K562 (cell line): ENCODE measurements around the gene MAP4K1. TPM values are rescaled to one million over a fixed set of nuclear protein-coding genes. Genes with fewer than 3 reads are reported as not detected.

ENCODE experiments used
- C11orf30 ChIP-seq: fragments of 450-650 bp; IDR thresholded peaks from 2 replicates; pipeline ENCODE4 v1.6.1; 2016; ENCODE audit warnings: low read depth, mild to moderate bottlenecking
- CHCHD3 ChIP-seq: fragments of 250-450 bp; sonication (Bioruptor Pico); IDR thresholded peaks from 2 replicates; pipeline ENCODE4 v2.1.2; 2022; ENCODE audit warnings: mild to moderate bottlenecking
- E2F6 ChIP-seq, 2 experiments: IDR thresholded peaks; 2 replicates each; pipeline ENCODE4 v1.6.1; 2011; ENCODE audit warnings: borderline replicate concordance in 1 of 2, control low read depth in 1 of 2, low read depth in 1 of 2, low read length in 1 of 2, mild to moderate bottlenecking in 1 of 2, mixed read lengths in 1 of 2, moderate library complexity in 1 of 2; ENCODE audit not compliant: insufficient read depth in 1 of 2, insufficient read length in 1 of 2, poor library complexity in 1 of 2, severe bottlenecking in 1 of 2; ENCODE audit errors: extremely low read depth in 1 of 2
- GABPA ChIP-seq: fragments of 200-800 bp; sonication (Bioruptor generic); conservative IDR thresholded peaks from 2 replicates; pipeline ENCODE4 v1.6.1; 2016; ENCODE audit warnings: low read depth, missing genetic modification characterization, missing compliant biosample characterization
- GTF2A2 ChIP-seq: IDR thresholded peaks from 2 replicates; pipeline ENCODE4 v1.6.1; 2016; ENCODE audit warnings: mild to moderate bottlenecking, missing genetic modification characterization, missing compliant biosample characterization
- HEY1 ChIP-seq: fragments of 250-450 bp; sonication (Bioruptor Pico); IDR thresholded peaks from 2 replicates; pipeline ENCODE4 v1.5.0; 2020; ENCODE audit warnings: mild to moderate bottlenecking, moderate library complexity, borderline replicate concordance
- HLTF ChIP-seq: fragments of 450-650 bp; IDR thresholded peaks from 2 replicates; pipeline ENCODE4 v1.6.1; 2016
- KHSRP ChIP-seq: fragments of 450-650 bp; IDR thresholded peaks from 2 replicates; pipeline ENCODE4 v1.6.1; 2017
- MAX ChIP-seq: sonication (generic); formaldehyde crosslinking; IDR thresholded peaks from 2 replicates; pipeline ENCODE4 v1.9.0; 2022; ENCODE audit warnings: mild to moderate bottlenecking, missing genetic modification reagents
- MLLT1 ChIP-seq, 2 experiments: fragments of 450-650 bp; IDR thresholded peaks; 2 replicates each; pipeline ENCODE4 v1.6.1; 2016
- NCOA1 ChIP-seq: fragments of 450-650 bp; IDR thresholded peaks from 2 replicates; pipeline ENCODE4 v1.6.1; 2016; ENCODE audit warnings: low read depth
- NR2C1 ChIP-seq, 2 experiments: fragments of 450-650 bp; IDR thresholded peaks; 2 replicates each; pipeline ENCODE4 v1.6.1; 2017; ENCODE audit warnings: mild to moderate bottlenecking in 2 of 2, antibody characterized with exemption in 1 of 2, inconsistent platforms in 1 of 2, missing compliant biosample characterization in 1 of 2, missing genetic modification characterization in 1 of 2
- NR2C2 ChIP-seq, 2 experiments: fragments of 200-800 bp in 1 of 2; sonication (Bioruptor generic) in 1 of 2; sonication (generic) in 1 of 2; formaldehyde crosslinking in 1 of 2; IDR thresholded peaks; 2 replicates each; pipeline versions ENCODE4 v1.6.1 to v1.8.0; 2016 to 2022; ENCODE audit warnings: mild to moderate bottlenecking in 1 of 2, missing compliant biosample characterization in 1 of 2, missing genetic modification characterization in 1 of 2, missing genetic modification reagents in 1 of 2
- NUFIP1 ChIP-seq: fragments of 450-650 bp; IDR thresholded peaks from 2 replicates; pipeline ENCODE4 v1.6.1; 2018; ENCODE audit not compliant: partially characterized antibody
- POU5F1 ChIP-seq: fragments of 150-350 bp; IDR thresholded peaks from 2 replicates; pipeline ENCODE4 v1.6.1; 2014; ENCODE audit warnings: borderline replicate concordance, low read length, low read depth, mild to moderate bottlenecking; ENCODE audit not compliant: partially characterized antibody
- RAD51 ChIP-seq: fragments of 450-650 bp; IDR thresholded peaks from 2 replicates; pipeline ENCODE4 v1.7.1; 2016; ENCODE audit warnings: low read depth, mild to moderate bottlenecking, borderline replicate concordance
- SIN3A ChIP-seq, 2 experiments: fragments of 150-350 bp in 1 of 2; IDR thresholded peaks; 2 replicates each; pipeline ENCODE4 v1.6.1; 2011 to 2016; ENCODE audit warnings: borderline replicate concordance in 2 of 2, low read depth in 2 of 2, low read length in 2 of 2, mild to moderate bottlenecking in 2 of 2, moderate library complexity in 2 of 2; ENCODE audit not compliant: control insufficient read depth in 1 of 2
- TGIF2 ChIP-seq: sonication (generic); formaldehyde crosslinking; IDR thresholded peaks from 2 replicates; pipeline ENCODE4 v1.8.1; 2022; ENCODE audit warnings: mild to moderate bottlenecking, missing genetic modification reagents, moderate library complexity
- ZBTB8A ChIP-seq: fragments of 450-650 bp; IDR thresholded peaks from 2 replicates; pipeline ENCODE4 v1.6.1; 2018; ENCODE audit warnings: mild to moderate bottlenecking, moderate library complexity; ENCODE audit not compliant: partially characterized antibody
- ZNF12 ChIP-seq: sonication (generic); formaldehyde crosslinking; IDR thresholded peaks from 2 replicates; pipeline ENCODE4 v1.4.0; 2020; ENCODE audit warnings: mild to moderate bottlenecking, missing genetic modification reagents
- ZNF280B ChIP-seq: fragments of 250-450 bp; sonication (Bioruptor Pico); IDR thresholded peaks from 2 replicates; pipeline ENCODE4 v1.5.1; 2021; ENCODE audit warnings: mild to moderate bottlenecking
- ZNF77 ChIP-seq: fragments of 250-450 bp; sonication (Bioruptor Pico); IDR thresholded peaks from 2 replicates; pipeline ENCODE4 v1.5.0; 2020
- ZSCAN32 ChIP-seq: fragments of 450-650 bp; formaldehyde crosslinking; IDR thresholded peaks from 2 replicates; pipeline ENCODE4 v1.4.0; 2020; ENCODE audit warnings: mild to moderate bottlenecking, moderate library complexity
- polyA plus RNA-seq, 8 experiments: library from polyadenylated mRNA; depleted of rRNA in 4 of 8; stranded (reverse) in 5 of 8; unstranded in 3 of 8; fragments of >200 nt; fragmentation: Nextera tagmentation in 2 of 8; fragmentation: Illumina TruSeq in 1 of 8; extraction: Ambion mirVana in 2 of 8; extraction: Trizol in 1 of 8; gene quantifications; 2 replicates each; pipeline versions ENCODE4 v1.2.1 to v1.2.3, GENCODE V29; 2011 to 2014; ENCODE audit warnings: inconsistent platforms in 1 of 8, missing spikeins in 1 of 8
- total RNA-seq, 7 experiments: library from RNA; depleted of rRNA in 6 of 7; stranded (reverse); fragments of >200 nt in 6 of 7; fragmentation: Illumina TruSeq in 2 of 7; extraction: Trizol in 2 of 7; gene quantifications; 2 replicates each; pipeline versions ENCODE4 v1.2.1 to v1.2.3, GENCODE V29; 2011 to 2021; ENCODE audit warnings: low replicate concordance in 1 of 7

The MAP4K1 gene
- total and polyA plus RNA-seq, 9 of the 15 experiments (the other 6 are each of a cell fraction or from before 2014, with no cell fraction given): 0.14 to 3.2 (median 0.73) TPM; not detected in 1

- TF ChIP-seq HLTF (0 out of 2 replicates have a peak, but pooled peaks have one; percentile 29), RAD51 (no peak), CHCHD3 (CRISPR knock-in tag) (no peak), NUFIP1 (peak; percentile 16), ZSCAN32 (no peak), KHSRP (no peak), GTF2A2 (tag) (no peak), MLLT1 (IDR thresholded peaks at IDR 0.05) (peak in 1 of 2 experiments; percentile 39; a peak in 1 of 4 replicates), MAX (CRISPR knock-in tag) (0 out of 2 replicates have a peak, but pooled peaks have one; percentile 32), SIN3A (IDR thresholded peaks at IDR 0.05; ENCODE audit: borderline replicate concordance in 2 of 2, control insufficient read depth in 1 of 2, low read depth in 2 of 2, low read length in 2 of 2) (no peak; a peak in 1 of 4 replicates), NR2C1 (IDR thresholded peaks at IDR 0.05) (no peak), NR2C1 (tag; IDR thresholded peaks at IDR 0.05) (no peak), ZNF77 (CRISPR knock-in tag) (no peak), ZBTB8A (no peak), HEY1 (no peak), GABPA (tag) (peak; percentile 88), ZNF12 (CRISPR knock-in tag) (no peak), NCOA1 (0 out of 2 replicates have a peak, but pooled peaks have one; percentile 6), POU5F1 (no peak), NR2C2 (CRISPR knock-in tag; IDR thresholded peaks at IDR 0.05) (0 out of 2 replicates have a peak, but pooled peaks have one; percentile 5), NR2C2 (tag; IDR thresholded peaks at IDR 0.05) (no peak), ZNF280B (CRISPR knock-in tag) (no peak), TGIF2 (no peak), C11orf30 (0 out of 2 replicates have a peak, but pooled peaks have one; percentile 19), E2F6 (IDR thresholded peaks at IDR 0.05; ENCODE audit: borderline replicate concordance in 1 of 2, extremely low read depth in 1 of 2, insufficient read depth in 1 of 2, insufficient read length in 1 of 2, low read depth in 1 of 2, low read length in 1 of 2, poor library complexity in 1 of 2, severe bottlenecking in 1 of 2) (no peak)
These were observed 1.8 kb upstream of the MAP4K1 start (continued) for GRCh38 chr19:38619361-38620174.
